Body of pancreas (tissue), 4 donors: Measurements from ENCODE around the gene SMARCA4.

ENCODE experiments used
- CTCF ChIP-seq, 7 experiments: fragments of 450-650 bp in 4 of 7; fragments of 200-600 bp in 3 of 7; sonication (generic) in 3 of 7; IDR thresholded peaks; one replicate each; pipeline ENCODE4 v1.5.1; 2016 to 2019; ENCODE audit warnings: antibody characterized with exemption in 7 of 7
- POLR2A ChIP-seq, 3 donors: fragments of 450-650 bp; IDR thresholded peaks; one replicate each; pipeline ENCODE4 v1.6.1; 2016; ENCODE audit warnings: antibody characterized with exemption in 3 of 3, mild to moderate bottlenecking in 2 of 3

GRCh38 chr19:11050323-11051114 is 89.7 kb downstream of the SMARCA4 start:
- TF ChIP-seq CTCF (IDR thresholded peaks at IDR 0.05) (no peak), POLR2A (IDR thresholded peaks at IDR 0.05) (no peak)
